B cell (primary cell): ENCODE results near the gene SULT1C4. TPM values are rescaled to one million over a fixed set of nuclear protein-coding genes. Genes with fewer than 3 reads are reported as not detected.

Experiments used
- ATAC-seq: fragments of 200-7000 bp; cut with Tn5 transposase; one replicate; pipeline ENCODE4 v1.10.0; 2021; ENCODE audit warnings: low read depth, mild to moderate bottlenecking, moderate number of reproducible peaks, moderate library complexity
- CTCF ChIA-PET: fragments of 350-600 bp; sonication (Branson Sonifier 250); formaldehyde crosslinking; loops from one replicate; lab custom pipeline; 2021; ENCODE audit warnings: antibody characterized with exemption, inconsistent platforms; lab: Charles Lee
- POLR2A ChIA-PET: fragments of 350-600 bp; sonication (Branson Sonifier 250); formaldehyde crosslinking; loops from one replicate; lab custom pipeline; 2021; ENCODE audit warnings: antibody characterized with exemption; lab: Charles Lee
- DNase-seq: peaks from one replicate; pipeline ENCODE4 v3.0.0; 2013
- H2AFZ ChIP-seq: 2 replicates; pipeline ENCODE4 v1.6.1; 2012; ENCODE audit warnings: mild to moderate bottlenecking, low read depth, low read length; ENCODE audit not compliant: insufficient read depth, poor library complexity, severe bottlenecking
- H3K27ac ChIP-seq, 2 donors: 1 replicate in 1 of 2; 2 replicates in 1 of 2; pipeline ENCODE4 v1.5.1; 2012 to 2013; ENCODE audit warnings: low read length in 2 of 2, mild to moderate bottlenecking in 2 of 2, moderate library complexity in 1 of 2
- H3K27me3 ChIP-seq, 4 experiments: fragments of 200-600 bp in 1 of 4; sonication (generic) in 1 of 4; replicated peaks in 1 of 4; 1 replicate in 2 of 4; 2 replicates in 2 of 4; pipeline versions ENCODE4 v1.6.1 to v1.7.0; 2013 to 2016; ENCODE audit warnings: low read length in 3 of 4, mild to moderate bottlenecking in 2 of 4, mixed read lengths in 1 of 4, moderate library complexity in 1 of 4; ENCODE audit not compliant: insufficient read depth in 4 of 4, control insufficient read depth in 3 of 4; ENCODE audit errors: control extremely low read depth in 1 of 4
- H3K36me3 ChIP-seq, 2 experiments: replicated peaks in 1 of 2; 1 replicate in 1 of 2; 2 replicates in 1 of 2; pipeline versions ENCODE4 v1.6.1 to v1.7.1; 2013; ENCODE audit warnings: low read length in 1 of 2; ENCODE audit not compliant: insufficient read depth in 2 of 2, control insufficient read depth in 1 of 2; ENCODE audit errors: control extremely low read depth in 1 of 2, extremely low read depth in 1 of 2
- H3K4me1 ChIP-seq, 2 donors: fragments of 200-600 bp in 1 of 2; sonication (generic) in 1 of 2; 1 replicate in 1 of 2; 2 replicates in 1 of 2; pipeline versions ENCODE4 v1.5.1 to v1.6.1; 2013 to 2017; ENCODE audit warnings: low read length in 2 of 2; ENCODE audit not compliant: control insufficient read depth in 2 of 2, insufficient read depth in 2 of 2
- H3K4me2 ChIP-seq: replicated peaks from 2 replicates; pipeline ENCODE3; 2012; ENCODE audit warnings: mild to moderate bottlenecking, low read depth, low read length; ENCODE audit not compliant: poor library complexity, severe bottlenecking
- H3K4me3 ChIP-seq, 5 experiments: fragments of 200-600 bp in 1 of 5; sonication (generic) in 1 of 5; 1 replicate in 3 of 5; 2 replicates in 2 of 5; pipeline versions ENCODE4 v1.5.1 to v1.7.0; 2011 to 2016; ENCODE audit warnings: low read length in 4 of 5, mild to moderate bottlenecking in 4 of 5, low read depth in 2 of 5, control low read depth in 1 of 5, moderate library complexity in 1 of 5; ENCODE audit not compliant: insufficient read depth in 1 of 5; ENCODE audit errors: control extremely low read depth in 1 of 5, extremely low read depth in 1 of 5
- H3K79me2 ChIP-seq: fragments of 200-600 bp; sonication (generic); one replicate; pipeline ENCODE4 v1.6.0; 2016; ENCODE audit warnings: low read length; ENCODE audit not compliant: control insufficient read depth, insufficient read depth
- H3K9ac ChIP-seq: fragments of 200-600 bp; sonication (generic); 2 replicates; pipeline ENCODE4 v1.6.1; 2017; ENCODE audit warnings: mild to moderate bottlenecking, low read length, moderate library complexity
- H3K9me3 ChIP-seq, 3 donors: one replicate each; pipeline versions ENCODE4 v1.6.1 to v1.7.1; 2013; ENCODE audit warnings: low read length in 2 of 3; ENCODE audit not compliant: control insufficient read depth in 2 of 3, insufficient read depth in 1 of 3; ENCODE audit errors: control extremely low read depth in 1 of 3
- H4K20me1 ChIP-seq: 2 replicates; pipeline ENCODE4 v1.6.0; 2012; ENCODE audit warnings: mild to moderate bottlenecking, low read length; ENCODE audit not compliant: insufficient read depth, control insufficient read depth, poor library complexity, severe bottlenecking
- H3K27ac Mint-ChIP-seq: one replicate; pipeline ENCODE4 v1.8.0; 2021; ENCODE audit warnings: mixed read lengths
- H3K27me3 Mint-ChIP-seq: one replicate; pipeline ENCODE4 v1.8.0; 2021; ENCODE audit warnings: mixed read lengths
- H3K4me1 Mint-ChIP-seq: one replicate; pipeline ENCODE4 v1.8.0; 2021; ENCODE audit warnings: mixed read lengths
- H3K4me3 Mint-ChIP-seq: one replicate; pipeline ENCODE4 v1.8.0; 2021; ENCODE audit warnings: mixed read lengths
- H3K9me3 Mint-ChIP-seq: one replicate; pipeline ENCODE4 v1.8.0; 2022; ENCODE audit warnings: mixed read lengths; ENCODE audit not compliant: insufficient read depth
- CTCF ChIP-seq: fragments of 200-600 bp; IDR thresholded peaks from one replicate; pipeline ENCODE4 v1.8.0; 2022; ENCODE audit warnings: antibody characterized with exemption, mild to moderate bottlenecking
- EZH2 ChIP-seq: IDR thresholded peaks from 2 replicates; pipeline ENCODE4 v1.6.1; 2012; ENCODE audit warnings: borderline replicate concordance, low read depth, mild to moderate bottlenecking, moderate library complexity, low read length; ENCODE audit not compliant: insufficient read depth, poor library complexity, severe bottlenecking
- WGBS: methylation state at CpG from one replicate; pipeline ENCODE4 v1.1.5; 2013; ENCODE audit warnings: missing lambda C conversion rate; ENCODE audit not compliant: insufficient coverage; 5-methylcytosine and 5-hydroxymethylcytosine counted together
- intact Hi-C: fragments of 100-400 bp; cut with micrococcal nuclease; formaldehyde crosslinking; loops from one replicate; pipeline ENCODE4 v1.10.0; 2022
- polyA plus RNA-seq: library from polyadenylated mRNA; depleted of rRNA; stranded (reverse); fragments of >200 nt; gene quantifications from 2 replicates; pipeline ENCODE4 v1.2.3, GENCODE V29; 2012
- total RNA-seq, 2 donors: library from RNA; stranded (reverse); fragments of 120-200 nt in 1 of 2; gene quantifications; 1 replicate in 1 of 2; 2 replicates in 1 of 2; pipeline versions ENCODE4 v1.2.3 to v1.2.4, GENCODE V29; 2013 to 2022

Gene SULT1C4
- total and polyA plus RNA-seq, 2 donors (not counting 1 experiment from before 2014, with no cell fraction given) = not detected

DNA sequence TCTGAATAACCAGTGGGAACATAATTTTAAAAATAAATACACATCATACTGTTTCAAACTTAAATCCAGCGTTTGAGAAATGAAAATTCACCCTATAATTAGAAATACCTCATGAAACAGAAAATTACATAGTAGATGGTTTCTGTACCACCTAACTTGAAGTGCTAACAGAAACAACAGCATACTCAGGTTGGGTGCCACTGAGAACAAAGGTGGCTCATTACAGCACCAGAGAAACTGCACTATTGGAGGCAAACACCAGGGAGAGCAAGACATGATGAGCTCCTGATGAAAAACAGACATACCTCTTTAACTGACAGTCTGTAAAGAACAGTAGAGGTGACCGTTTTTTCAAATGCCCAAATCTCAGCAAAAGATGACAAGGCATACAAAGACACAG, 12.6 kb downstream of the SULT1C4 start:
- no peaks in the 10 kb centered on the region for H3K4me1 ChIP-seq
- ATAC-seq (no peak), DNase-seq (no peak)
- H3K9ac ChIP-seq = no peak overlapping the region
- H4K20me1 ChIP-seq = no peaks in the 10 kb centered on the region
- POLR2A ChIA-PET = no interaction called here
- no CpG with 5 or more reads among the region's 2 CpGs for WGBS
- H3K9me3 Mint-ChIP-seq = peaks cover 11% of the 10 kb centered on the region
- H3K9me3 ChIP-seq = peaks cover 0 to 19% (median 4%) of the 10 kb centered on the region in 3 donors
- H3K4me3 Mint-ChIP-seq = no peak overlapping the region
- CTCF ChIA-PET = no interaction called here
- H3K4me3 ChIP-seq = no peak overlapping the region
- intact Hi-C loops = no loop called here
- no peak for TF ChIP-seq EZH2
- no peak for TF ChIP-seq CTCF
- no peaks in the 10 kb centered on the region for H3K36me3 ChIP-seq
- H2AFZ ChIP-seq = no peak overlapping the region
- H3K27me3 ChIP-seq = no peaks in the 10 kb centered on the region
- H3K4me2 ChIP-seq = no peak overlapping the region
- no peak overlapping the region for H3K27ac ChIP-seq
- no peaks in the 10 kb centered on the region for H3K4me1 Mint-ChIP-seq
- peaks cover 15% of the 10 kb centered on the region for H3K27me3 Mint-ChIP-seq
- H3K79me2 ChIP-seq = no peaks in the 10 kb centered on the region
- H3K27ac Mint-ChIP-seq = no peak overlapping the region

GRCh38 chr2:108392029-108392428, 14.3 kb downstream of the SULT1C4 start:
- H3K9ac ChIP-seq = no peak overlapping the region
- peaks cover 11% of the 10 kb centered on the region for H3K9me3 Mint-ChIP-seq
- no peaks in the 10 kb centered on the region for H3K36me3 ChIP-seq
- no peak overlapping the region for H3K27ac ChIP-seq
- no peak overlapping the region for H3K27ac Mint-ChIP-seq
- H3K4me2 ChIP-seq = no peak overlapping the region
- H3K4me1 ChIP-seq = no peaks in the 10 kb centered on the region
- H3K4me3 ChIP-seq = no peak overlapping the region
- no peaks in the 10 kb centered on the region for H3K27me3 ChIP-seq
- ChIA-PET POLR2A (no interaction called here), CTCF (no interaction called here)
- ATAC-seq = no peak
- WGBS = 92% methylated on average over 1 of the region's 1 CpG
- intact Hi-C loops = no loop called here
- no peaks in the 10 kb centered on the region for H3K79me2 ChIP-seq
- no peak overlapping the region for H2AFZ ChIP-seq
- no peak for DNase-seq
- H3K27me3 Mint-ChIP-seq = peaks cover 15% of the 10 kb centered on the region
- no peaks in the 10 kb centered on the region for H4K20me1 ChIP-seq
- no peaks in the 10 kb centered on the region for H3K4me1 Mint-ChIP-seq
- no peak overlapping the region for H3K4me3 Mint-ChIP-seq
- TF ChIP-seq EZH2 = no peak
- no peak for TF ChIP-seq CTCF
- peaks cover 0 to 19% (median 4%) of the 10 kb centered on the region in 3 donors for H3K9me3 ChIP-seq
